ENCODE results near the gene CRY2.
"Not testable (repeated sequence)": the region's sequence is repeated elsewhere in the genome, so short reads cannot be mapped to it uniquely, and the experiment has no call there.

Gene CRY2

GRCh38 chr11:45899086-45899447 lies 51.8 kb downstream of the CRY2 start:
- peak overlapping the region; percentile 27 for H3K4me3 ChIP-seq (ENCODE audit: low read depth, low read length)
- peak overlapping the region; percentile 98 for H3K27ac ChIP-seq
- peaks cover 32% of the 10 kb centered on the region for H3K36me3 ChIP-seq
- no peaks in the 10 kb centered on the region for H3K9me3 ChIP-seq (ENCODE audit: severe bottlenecking)
- TF ChIP-seq CTCF (IDR thresholded peaks at IDR 0.05; ENCODE audit: low read depth, low read length) = no peak
- DNase-seq = no peak
- H3K27me3 ChIP-seq (ENCODE audit: insufficient read depth, low read depth, severe bottlenecking) = no peaks in the 10 kb centered on the region

- no peak for TF ChIP-seq CTCF (IDR thresholded peaks at IDR 0.05; ENCODE audit: low read depth, low read length)
- H3K4me3 ChIP-seq (ENCODE audit: low read depth, low read length) = peak overlapping the region; percentile 55
- DNase-seq = peak; percentile 93
- H3K36me3 ChIP-seq = peaks cover 38% of the 10 kb centered on the region
- peak overlapping the region; percentile 98 for H3K27ac ChIP-seq
- H3K27me3 ChIP-seq (ENCODE audit: insufficient read depth, low read depth, severe bottlenecking) = no peaks in the 10 kb centered on the region
- no peaks in the 10 kb centered on the region for H3K9me3 ChIP-seq (ENCODE audit: severe bottlenecking)
Measured at GRCh38 chr11:45899448-45900174, 52.3 kb downstream of the CRY2 start.

- Histone ChIP-seq H3K36me3 (peaks cover 45% of the 10 kb centered on the region), H3K27ac (peak overlapping the region; percentile 98), H3K4me3 (ENCODE audit: low read depth, low read length) (peak overlapping the region; percentile 55)
- H3K9me3 ChIP-seq (ENCODE audit: severe bottlenecking); DNase-seq; H3K27me3 ChIP-seq (ENCODE audit: insufficient read depth, low read depth, severe bottlenecking): not testable (repeated sequence)
Measured at GRCh38 chr11:45900175-45900800, 53.0 kb downstream of the CRY2 start.

DNA sequence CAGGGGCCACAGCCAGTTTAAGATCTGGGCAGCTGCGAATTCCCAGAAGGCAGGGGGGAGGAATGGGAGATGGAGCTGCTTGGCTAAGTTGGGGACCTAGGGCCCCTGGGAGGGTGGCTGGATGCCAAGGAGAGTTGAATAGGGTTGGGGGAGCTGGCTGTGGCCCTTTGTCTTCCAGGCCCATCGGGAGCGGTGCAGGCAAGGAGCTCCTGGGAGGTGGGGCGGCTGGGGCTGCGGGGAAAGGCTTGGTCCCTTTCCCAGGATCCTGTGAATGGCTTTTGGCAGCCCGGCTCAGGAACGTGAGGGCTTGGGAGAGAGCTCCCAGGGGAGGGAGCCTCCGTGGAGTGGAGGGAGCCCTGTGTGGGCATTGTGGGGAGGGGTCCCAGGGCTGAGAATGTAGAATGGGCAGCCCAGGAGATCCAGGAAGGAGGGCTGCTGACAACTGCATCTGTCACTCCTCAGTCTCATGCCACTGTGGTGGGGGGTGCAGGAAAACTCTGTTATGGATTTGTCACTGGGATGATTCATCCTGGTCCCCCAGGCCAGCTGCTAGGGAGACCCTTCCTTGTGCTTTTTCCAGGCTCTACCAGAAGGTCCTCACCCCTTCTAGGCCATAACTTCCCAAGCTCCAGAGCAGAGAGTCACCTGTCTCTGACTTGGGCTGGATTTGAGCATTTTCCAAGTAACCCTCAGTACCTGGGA lies 53.8 kb downstream of the CRY2 start:
- Histone ChIP-seq H3K4me3 (ENCODE audit: low read depth, low read length) (peak overlapping the region; percentile 55), H3K27me3 (ENCODE audit: insufficient read depth, low read depth, severe bottlenecking) (no peaks in the 10 kb centered on the region), H3K27ac (no peak overlapping the region), H3K9me3 (ENCODE audit: severe bottlenecking) (no peaks in the 10 kb centered on the region), H3K36me3 (peaks cover 48% of the 10 kb centered on the region)
- TF ChIP-seq CTCF (IDR thresholded peaks at IDR 0.05; ENCODE audit: low read depth, low read length) = no peak
- DNase-seq = no peak

- TF ChIP-seq CTCF (IDR thresholded peaks at IDR 0.05; ENCODE audit: low read depth, low read length) = no peak
- H3K27me3 ChIP-seq (ENCODE audit: insufficient read depth, low read depth, severe bottlenecking) = no peaks in the 10 kb centered on the region
- no peaks in the 10 kb centered on the region for H3K9me3 ChIP-seq (ENCODE audit: severe bottlenecking)
Measured at GRCh38 chr11:45901626-45902025, 54.4 kb downstream of the CRY2 start.

More at GRCh38 chr11:45901626-45902025, 54.4 kb downstream of the CRY2 start:
- no peak for DNase-seq
- H3K36me3 ChIP-seq = peaks cover 52% of the 10 kb centered on the region
- no peak overlapping the region for H3K27ac ChIP-seq
- no peak overlapping the region for H3K4me3 ChIP-seq (ENCODE audit: low read depth, low read length)

Measured in WERI-Rb-1 (cell line).